Neuronal stem cell (in vitro differentiated cells): ENCODE measurements around the gene DRAP1.
A peak's percentile ranks its signal among the peaks of the same experiment; 100 is the strongest.

Experiments used
- DNase-seq: peaks from one replicate; pipeline ENCODE4 v3.0.0-alpha.2; 2013; ENCODE audit warnings: low spot score
- H2AFZ ChIP-seq: one replicate; pipeline ENCODE4 v1.6.1; 2013; ENCODE audit warnings: mild to moderate bottlenecking, low read length, inconsistent platforms
- H2AK5ac ChIP-seq: 2 replicates; pipeline ENCODE4 v1.6.1; 2013; ENCODE audit warnings: low read depth, mild to moderate bottlenecking, inconsistent platforms, low read length, moderate library complexity, mixed read lengths
- H2BK120ac ChIP-seq: 2 replicates; pipeline ENCODE4 v1.6.1; 2013; ENCODE audit warnings: low read depth, mild to moderate bottlenecking, inconsistent platforms, low read length, moderate library complexity, mixed read lengths
- H2BK12ac ChIP-seq: one replicate; pipeline ENCODE4 v1.6.1; 2013; ENCODE audit warnings: low read length, inconsistent platforms
- H2BK15ac ChIP-seq: 2 replicates; pipeline ENCODE4 v1.6.1; 2013; ENCODE audit warnings: mild to moderate bottlenecking, low read length, inconsistent platforms, mixed read lengths
- H2BK5ac ChIP-seq: one replicate; pipeline ENCODE4 v1.6.1; 2013; ENCODE audit warnings: inconsistent platforms, mild to moderate bottlenecking, low read length, moderate library complexity
- H3K14ac ChIP-seq: one replicate; pipeline ENCODE4 v1.6.1; 2013; ENCODE audit warnings: low read length, inconsistent platforms
- H3K18ac ChIP-seq: 2 replicates; pipeline ENCODE4 v1.6.1; 2013; ENCODE audit warnings: low read length, inconsistent platforms
- H3K23ac ChIP-seq: 2 replicates; pipeline ENCODE4 v1.6.1; 2013; ENCODE audit warnings: low read depth, mild to moderate bottlenecking, mixed read lengths, low read length, inconsistent platforms; ENCODE audit not compliant: poor library complexity
- H3K27ac ChIP-seq: replicated peaks from 3 replicates; pipeline ENCODE4 v1.5.1; 2013; ENCODE audit warnings: low read length, inconsistent platforms
- H3K27me3 ChIP-seq, 3 experiments: 2 replicates each; pipeline ENCODE4 v1.6.1; 2013; ENCODE audit warnings: low read length in 3 of 3, mild to moderate bottlenecking in 2 of 3, inconsistent platforms in 1 of 3, low read depth in 1 of 3, mixed read lengths in 1 of 3, moderate library complexity in 1 of 3; ENCODE audit not compliant: control insufficient read depth in 3 of 3, insufficient read depth in 3 of 3
- H3K36me3 ChIP-seq, 2 donors: replicated peaks in 1 of 2; 2 replicates each; pipeline ENCODE4 v1.6.1; 2013; ENCODE audit warnings: low read length in 2 of 2; ENCODE audit not compliant: control insufficient read depth in 2 of 2, insufficient read depth in 2 of 2
- H3K4ac ChIP-seq: 2 replicates; pipeline ENCODE4 v1.6.1; 2013; ENCODE audit warnings: inconsistent platforms, mild to moderate bottlenecking, low read length, moderate library complexity
- H3K4me1 ChIP-seq, 2 donors: 1 replicate in 1 of 2; 2 replicates in 1 of 2; pipeline ENCODE4 v1.6.1; 2013; ENCODE audit warnings: low read length in 2 of 2, low read depth in 1 of 2; ENCODE audit not compliant: control insufficient read depth in 2 of 2, insufficient read depth in 1 of 2
- H3K4me2 ChIP-seq: one replicate; pipeline ENCODE4 v1.6.1; 2013; ENCODE audit warnings: mild to moderate bottlenecking, low read length, inconsistent platforms; ENCODE audit not compliant: insufficient read depth, poor library complexity, severe bottlenecking
- H3K4me3 ChIP-seq, 2 donors: 2 replicates each; pipeline ENCODE4 v1.5.1; 2013; ENCODE audit warnings: low read length in 2 of 2, mild to moderate bottlenecking in 2 of 2, inconsistent platforms in 1 of 2, moderate library complexity in 1 of 2
- H3K79me1 ChIP-seq: one replicate; pipeline ENCODE4 v1.6.1; 2013; ENCODE audit warnings: low read depth, mild to moderate bottlenecking, inconsistent platforms, low read length, moderate library complexity
- H3K9ac ChIP-seq: one replicate; pipeline ENCODE4 v1.6.1; 2013; ENCODE audit warnings: mild to moderate bottlenecking, low read depth, low read length, inconsistent platforms; ENCODE audit not compliant: poor library complexity
- H3K9me3 ChIP-seq, 2 donors: replicated peaks in 1 of 2; 2 replicates each; pipeline versions ENCODE3 to v1.6.1; 2013; ENCODE audit warnings: low read length in 2 of 2, mild to moderate bottlenecking in 2 of 2, inconsistent platforms in 1 of 2, low read depth in 1 of 2, mixed read lengths in 1 of 2, moderate library complexity in 1 of 2; ENCODE audit not compliant: control insufficient read depth in 2 of 2, insufficient read depth in 1 of 2
- H4K8ac ChIP-seq: one replicate; pipeline ENCODE4 v1.6.1; 2013; ENCODE audit warnings: low read depth, mild to moderate bottlenecking, inconsistent platforms, low read length, moderate library complexity
- H4K91ac ChIP-seq: one replicate; pipeline ENCODE4 v1.6.1; 2013; ENCODE audit warnings: low read length, low read depth, mild to moderate bottlenecking, inconsistent platforms; ENCODE audit not compliant: poor library complexity
- WGBS, 2 donors: extraction: QIAGEN DNeasy Blood & Tissue Kit; methylation state at CpG; one replicate each; pipeline ENCODE4 v1.1.7; 2013; ENCODE audit warnings: missing lambda C conversion rate in 2 of 2, mixed read lengths in 1 of 2; ENCODE audit not compliant: insufficient read length in 2 of 2, insufficient replicate concordance in 1 of 2; ENCODE audit errors: extremely low coverage in 2 of 2; 5-methylcytosine and 5-hydroxymethylcytosine counted together

The DRAP1 gene

DNA sequence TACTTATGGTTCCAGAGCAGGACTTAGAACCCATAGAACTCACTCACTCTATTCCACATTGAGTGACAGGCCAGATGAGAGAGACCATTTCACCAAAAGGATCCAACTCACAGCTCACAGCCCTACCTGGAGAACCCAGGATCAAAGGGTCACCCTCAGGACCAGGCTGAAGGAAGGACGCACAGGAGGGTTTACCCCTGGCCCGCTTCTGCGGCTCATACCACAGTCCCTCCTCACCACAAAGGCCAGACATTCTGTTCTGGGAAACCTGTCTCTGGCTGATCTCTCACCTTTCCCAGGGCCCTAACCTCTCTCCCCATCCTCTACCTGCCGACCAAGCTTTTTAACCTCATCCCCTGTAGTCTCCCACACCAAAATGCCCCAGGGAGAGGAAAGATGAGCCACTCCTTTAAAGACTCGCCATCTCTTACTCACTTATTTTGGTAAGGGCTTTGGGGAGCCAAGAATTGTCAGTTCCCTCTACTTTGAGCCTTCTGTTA lies 23.7 kb upstream of the DRAP1 start:
- Histone ChIP-seq H2BK5ac (no peak overlapping the region), H4K91ac (no peak overlapping the region), H2BK120ac (no peak overlapping the region), H3K9me3 (peaks cover 0 to 2% of the 10 kb centered on the region in 2 donors), H3K14ac (no peak overlapping the region), H3K9ac (no peak overlapping the region), H3K79me1 (no peaks in the 10 kb centered on the region), H3K4me2 (no peak overlapping the region), H4K8ac (no peak overlapping the region), H2AK5ac (peak overlapping the region; percentile 18), H3K4me1 (peaks cover 14 to 15% of the 10 kb centered on the region in 2 donors), H3K27ac (no peak overlapping the region), H2BK15ac (no peak overlapping the region), H3K4ac (no peak overlapping the region), H3K18ac (no peak overlapping the region), H3K23ac (no peak overlapping the region), H3K27me3 (peaks cover 12 to 29% (median 14%) of the 10 kb centered on the region in 3 experiments), H3K36me3 (no peaks in the 10 kb centered on the region), H2BK12ac (no peak overlapping the region), H3K4me3 (no peak overlapping the region), H2AFZ (no peak overlapping the region)
- DNase-seq, result no peak
- WGBS, 2 donors, result no CpG with 5 or more reads among the region's 5 CpGs

DNA sequence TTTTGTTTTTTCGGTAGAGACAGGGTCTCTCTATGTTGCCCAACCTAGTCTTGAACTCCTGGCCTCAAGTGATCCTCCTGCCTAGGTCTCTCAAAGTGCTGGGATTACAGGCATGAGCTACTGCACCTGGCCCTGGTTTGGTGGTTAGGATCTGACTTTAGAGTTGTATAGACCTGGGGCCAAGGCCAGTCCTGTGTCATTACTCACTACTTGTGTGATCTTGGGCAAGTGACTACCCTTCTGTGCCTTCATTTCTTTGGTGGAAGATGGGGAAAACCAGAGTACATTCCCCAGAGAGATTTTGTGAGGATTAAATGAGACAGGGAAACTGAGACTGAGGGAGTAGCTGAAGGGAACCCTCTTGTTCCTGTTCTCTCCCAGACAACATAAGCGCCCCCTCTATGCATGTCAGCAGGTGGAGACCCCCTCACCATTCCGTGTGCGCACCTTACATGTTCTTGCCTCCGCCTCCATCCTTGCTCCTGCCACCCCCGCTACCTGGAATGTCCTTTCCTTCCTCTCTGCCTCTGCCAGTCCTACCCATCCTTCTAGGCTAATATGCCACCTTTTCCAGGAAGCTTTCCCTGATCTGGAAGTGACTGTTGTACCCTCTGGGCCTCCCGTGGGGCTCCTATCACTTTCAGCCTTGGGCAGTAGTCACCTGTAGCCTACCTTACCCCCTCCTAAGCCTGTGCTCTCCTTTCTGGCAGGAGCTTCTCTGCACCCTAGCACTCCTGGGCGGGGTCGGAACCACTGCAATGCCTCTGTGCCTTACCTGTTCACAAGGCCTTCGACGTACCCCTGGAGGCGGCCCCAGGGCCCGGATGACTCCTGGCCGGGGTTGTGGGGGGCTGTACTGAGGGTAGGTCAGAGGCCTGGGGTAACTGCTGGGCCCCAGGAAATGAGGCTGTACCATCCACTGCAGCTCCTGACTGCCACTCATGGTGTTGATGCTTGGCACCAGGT lies 22.9 kb upstream of the DRAP1 start:
- WGBS, 2 donors, result no CpG with 5 or more reads among the region's 14 CpGs
- Histone ChIP-seq H3K36me3 (no peaks in the 10 kb centered on the region), H3K4me3 (no peak overlapping the region), H3K9ac (no peak overlapping the region), H3K4ac (no peak overlapping the region), H3K27me3 (peaks cover 18 to 36% (median 21%) of the 10 kb centered on the region in 3 experiments), H3K14ac (no peak overlapping the region), H2AK5ac (peak overlapping the region; percentile 51), H3K27ac (no peak overlapping the region), H4K8ac (no peak overlapping the region), H3K4me1 (peaks cover 14 to 15% of the 10 kb centered on the region in 2 donors), H2BK12ac (no peak overlapping the region), H2BK15ac (no peak overlapping the region), H3K4me2 (no peak overlapping the region), H2AFZ (no peak overlapping the region), H4K91ac (no peak overlapping the region), H2BK120ac (no peak overlapping the region), H3K79me1 (no peaks in the 10 kb centered on the region), H2BK5ac (no peak overlapping the region), H3K9me3 (peaks cover 0 to 2% of the 10 kb centered on the region in 2 donors), H3K23ac (no peak overlapping the region), H3K18ac (no peak overlapping the region)
- no peak for DNase-seq

GRCh38 chr11:65897020-65897471 lies 22.2 kb upstream of the DRAP1 start:
- no peak overlapping the region for H3K18ac ChIP-seq
- no peak overlapping the region for H2BK15ac ChIP-seq
- H3K23ac ChIP-seq, result no peak overlapping the region
- no peak overlapping the region for H3K27ac ChIP-seq
- H3K9ac ChIP-seq, result no peak overlapping the region
- H3K4me3 ChIP-seq, result no peak overlapping the region
- no peaks in the 10 kb centered on the region for H3K79me1 ChIP-seq
- no CpG with 5 or more reads among the region's 4 CpGs for WGBS, 2 donors
- no peak overlapping the region for H2AFZ ChIP-seq
- no peak overlapping the region for H3K14ac ChIP-seq
- H4K8ac ChIP-seq, result no peak overlapping the region
- no peak for DNase-seq
- peaks cover 9% of the 10 kb centered on the region in 2 donors for H3K4me1 ChIP-seq
- H4K91ac ChIP-seq, result no peak overlapping the region
- H3K27me3 ChIP-seq, result peaks cover 20 to 42% (median 21%) of the 10 kb centered on the region in 3 experiments
- no peaks in the 10 kb centered on the region for H3K36me3 ChIP-seq
- no peak overlapping the region for H2BK12ac ChIP-seq
- H2BK120ac ChIP-seq, result no peak overlapping the region
- no peak overlapping the region for H3K4me2 ChIP-seq
- H2BK5ac ChIP-seq, result no peak overlapping the region
- no peak overlapping the region for H2AK5ac ChIP-seq
- H3K9me3 ChIP-seq, result peaks cover 0 to 2% of the 10 kb centered on the region in 2 donors
- H3K4ac ChIP-seq, result no peak overlapping the region
